ENCODE results near the gene KAT6B.
A peak's percentile ranks its signal among the peaks of the same experiment; 100 is the strongest.

KAT6B gene

DNA sequence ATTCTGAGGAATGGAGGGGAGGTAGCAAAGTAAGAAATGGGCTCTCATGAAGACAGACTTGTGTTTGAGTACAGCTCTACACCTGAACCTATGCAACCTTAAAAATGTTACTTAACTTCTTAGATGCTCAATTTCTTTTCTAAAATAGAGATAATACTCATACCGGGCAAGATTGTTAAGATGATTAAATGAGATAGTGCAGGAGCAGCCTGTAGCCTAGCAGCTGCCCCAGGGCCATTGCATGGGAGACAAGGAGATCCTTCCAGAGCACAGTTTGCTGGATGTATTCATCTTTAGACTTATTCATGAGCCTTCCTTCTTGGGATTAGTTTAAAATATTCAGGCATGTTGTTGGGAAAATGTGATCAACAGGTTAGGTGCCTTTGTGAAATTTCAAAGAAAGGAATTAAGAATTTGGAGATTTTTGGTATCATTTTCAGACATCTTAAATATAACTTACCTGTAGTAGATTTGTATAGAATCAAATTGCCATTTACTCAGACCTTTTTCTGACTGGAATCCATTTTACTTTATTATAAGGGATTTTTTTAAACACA lies 130.2 kb downstream of the KAT6B start:
- DNase-seq (ENCODE audit: low spot score) = no peak

DNA sequence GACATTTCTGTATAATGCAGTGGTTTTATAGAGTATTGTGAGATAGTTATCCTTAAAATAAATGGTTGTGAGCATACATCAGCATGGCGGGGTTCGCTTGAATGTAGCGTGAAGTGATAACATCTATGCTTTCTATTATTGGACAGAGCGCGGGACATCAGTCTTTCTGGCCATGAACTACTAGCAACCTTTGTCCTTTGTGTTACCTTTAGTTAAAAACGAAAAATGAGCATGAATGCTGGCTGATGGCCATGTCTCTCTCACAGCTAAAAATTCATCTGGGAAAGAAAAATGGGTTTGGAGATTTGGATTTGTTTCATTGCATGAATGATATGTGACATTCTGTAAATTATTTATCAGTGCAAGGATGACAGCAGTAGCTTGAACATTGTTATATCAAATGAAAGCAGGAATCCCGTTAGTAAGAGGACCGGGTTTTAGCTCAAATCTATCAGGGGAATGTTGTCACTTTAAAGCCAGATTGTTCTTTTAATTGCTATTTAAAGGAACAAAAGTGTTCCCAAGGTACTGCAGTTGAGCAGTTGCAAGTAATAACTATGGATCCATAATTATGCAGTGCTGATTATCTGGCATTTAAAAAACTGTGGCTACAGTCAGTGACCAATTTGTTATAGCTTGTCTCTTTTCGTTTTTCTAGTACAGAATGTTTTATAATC lies 131.0 kb downstream of the KAT6B start:
- DNase-seq (ENCODE audit: low spot score) = no peak

DNA sequence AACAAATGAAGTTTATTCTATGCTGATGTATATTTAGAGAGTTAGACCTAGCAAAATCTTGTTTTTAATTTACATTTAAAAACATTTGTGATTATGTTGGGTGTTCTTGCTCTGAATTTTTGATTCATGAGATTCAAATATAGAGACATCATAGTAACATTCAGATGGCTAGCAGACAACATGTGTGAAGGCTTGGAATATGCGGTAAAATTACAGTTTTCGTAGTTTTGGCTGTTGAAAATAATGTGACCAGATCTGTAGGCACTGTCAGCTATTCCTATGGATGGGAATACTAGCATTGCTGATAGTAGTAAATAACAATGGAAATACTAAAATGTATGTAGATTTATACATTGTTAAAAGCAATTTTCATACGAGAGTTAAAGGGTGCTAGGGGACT lies 131.9 kb downstream of the KAT6B start:
- no peak for DNase-seq (ENCODE audit: low spot score)

DNA sequence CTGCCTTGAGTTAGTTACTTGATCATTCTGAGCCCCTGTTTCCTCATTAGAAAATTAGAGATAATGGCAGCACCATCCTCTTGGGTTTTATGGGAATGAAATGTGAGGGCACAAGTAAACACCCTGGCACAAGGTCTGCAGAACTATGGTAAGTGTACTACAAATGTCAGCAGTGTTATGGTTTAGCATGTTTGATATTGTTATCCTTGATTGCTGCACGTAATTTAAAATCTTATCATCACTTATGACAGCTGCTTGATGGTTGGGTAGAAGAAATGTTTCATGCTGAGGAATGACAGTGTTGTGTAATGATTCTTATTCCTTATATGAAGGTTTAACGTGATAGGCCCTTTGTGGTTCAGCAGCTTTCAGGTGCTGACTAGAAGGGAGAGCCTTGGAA lies 134.3 kb downstream of the KAT6B start:
- no peak for DNase-seq (ENCODE audit: low spot score)

DNA sequence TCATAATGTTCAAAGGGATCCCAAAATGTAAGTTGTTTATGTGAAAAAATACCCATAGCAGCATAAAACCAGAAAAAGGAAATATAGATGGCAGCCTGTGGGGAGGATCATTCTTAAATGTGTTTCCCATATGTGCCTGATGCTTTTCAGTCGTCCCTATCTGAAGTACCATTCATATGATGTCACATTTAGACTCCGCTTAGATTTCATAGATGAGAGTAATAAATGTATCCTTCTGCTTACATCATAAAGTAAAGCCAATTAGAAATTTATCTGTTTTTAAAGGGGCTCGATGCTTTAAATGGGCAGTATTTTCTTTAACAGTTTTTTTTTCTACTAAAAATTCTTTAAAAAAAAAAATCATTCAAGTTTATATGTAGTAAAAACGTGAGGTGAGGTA lies 136.1 kb downstream of the KAT6B start:
- no peak for DNase-seq (ENCODE audit: low spot score)

DNA sequence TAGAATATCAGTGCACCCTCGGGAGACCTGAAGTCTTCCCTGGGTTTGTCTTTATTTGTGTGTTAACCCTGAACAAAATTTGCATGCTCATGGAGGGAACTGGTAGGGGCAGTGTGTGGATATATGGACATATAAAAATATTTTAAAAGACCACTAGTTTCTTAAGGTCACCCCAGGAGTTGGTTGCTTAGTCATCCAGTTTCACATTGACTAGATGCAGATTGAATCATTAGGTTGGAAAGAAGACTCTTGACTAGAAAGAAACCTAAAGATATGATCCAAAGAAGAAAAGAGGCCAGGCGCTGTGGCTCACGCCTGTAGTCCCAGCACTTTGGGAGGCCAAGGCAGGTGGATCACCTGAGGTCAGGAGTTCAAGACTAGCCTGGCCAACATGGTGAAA lies 137.1 kb downstream of the KAT6B start:
- no peak for DNase-seq (ENCODE audit: low spot score)

DNA sequence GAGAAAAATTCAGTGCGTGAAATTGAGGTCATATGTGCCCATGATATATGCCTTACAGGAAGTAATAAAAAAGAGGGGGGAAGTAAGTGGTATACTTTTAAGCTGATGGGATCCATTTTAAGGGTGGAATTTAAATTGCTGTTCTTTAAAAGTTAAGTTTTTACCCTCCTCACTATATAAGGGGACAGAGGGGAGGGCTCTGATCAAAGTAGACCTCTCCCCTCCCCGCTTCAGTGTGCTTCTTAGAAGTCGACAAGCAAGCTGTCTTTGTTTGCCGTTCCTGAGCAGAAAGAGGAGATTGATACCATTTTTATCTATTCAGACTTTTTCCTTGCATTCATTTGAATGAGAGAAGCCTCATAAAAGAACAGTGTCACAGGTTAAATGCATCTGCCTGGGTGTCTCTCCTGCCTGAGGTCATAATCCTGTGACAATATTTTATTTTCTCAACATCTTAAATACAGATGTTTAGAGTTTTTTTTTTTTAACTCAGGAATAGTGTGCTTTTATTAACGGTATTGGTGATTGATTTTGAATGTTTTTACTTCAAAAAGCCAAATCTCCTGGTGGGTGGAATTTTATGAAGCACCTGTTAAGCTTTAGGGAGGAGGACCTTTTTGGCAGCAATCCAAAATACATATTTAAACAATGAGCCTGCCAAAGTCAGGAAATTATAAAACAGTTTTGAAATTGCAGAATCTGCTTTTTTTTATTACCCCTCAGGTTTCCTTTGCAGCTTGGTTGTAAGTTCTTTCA lies 141.7 kb downstream of the KAT6B start:
- DNase-seq (ENCODE audit: low spot score) = no peak

DNA sequence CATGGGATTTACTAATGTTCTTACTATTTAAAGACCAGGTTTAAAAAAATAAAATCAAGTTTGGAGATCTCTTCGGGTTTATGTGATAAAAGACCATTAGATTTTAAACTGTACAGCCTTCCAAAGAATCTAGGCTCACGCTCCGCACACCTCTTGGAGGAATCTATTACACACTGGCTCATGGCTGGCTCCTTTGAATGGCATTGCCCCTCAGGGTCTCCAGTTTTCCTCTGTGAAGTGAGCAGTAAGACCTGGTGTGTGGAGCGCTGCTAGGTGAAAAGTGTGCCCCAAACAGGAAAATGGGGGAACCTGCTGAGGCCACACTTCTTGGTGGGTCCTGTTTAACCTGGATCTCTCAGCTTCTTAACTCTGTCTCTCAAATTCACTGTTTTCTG lies 142.3 kb downstream of the KAT6B start:
- no peak for DNase-seq (ENCODE audit: low spot score)

DNA sequence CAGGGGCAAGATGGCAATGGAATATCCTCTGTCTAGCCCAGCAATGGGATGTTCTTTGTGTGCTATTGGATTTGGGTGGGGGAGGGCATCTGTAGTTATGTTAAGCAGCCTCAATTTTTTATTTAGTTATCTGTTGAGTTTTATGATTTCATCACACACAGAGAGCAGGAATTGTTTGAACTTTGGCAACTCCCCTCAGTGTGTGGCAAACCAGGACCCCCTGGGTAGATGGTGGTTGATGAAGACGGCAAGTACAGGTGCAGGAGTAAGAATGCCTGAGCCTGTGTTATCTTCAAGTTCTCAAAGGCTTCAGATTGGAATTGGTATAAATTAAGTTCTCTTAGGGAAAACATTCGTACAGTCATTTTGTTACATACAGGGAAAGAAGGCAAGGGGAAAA lies 142.7 kb downstream of the KAT6B start:
- DNase-seq (ENCODE audit: low spot score) = no peak

DNA sequence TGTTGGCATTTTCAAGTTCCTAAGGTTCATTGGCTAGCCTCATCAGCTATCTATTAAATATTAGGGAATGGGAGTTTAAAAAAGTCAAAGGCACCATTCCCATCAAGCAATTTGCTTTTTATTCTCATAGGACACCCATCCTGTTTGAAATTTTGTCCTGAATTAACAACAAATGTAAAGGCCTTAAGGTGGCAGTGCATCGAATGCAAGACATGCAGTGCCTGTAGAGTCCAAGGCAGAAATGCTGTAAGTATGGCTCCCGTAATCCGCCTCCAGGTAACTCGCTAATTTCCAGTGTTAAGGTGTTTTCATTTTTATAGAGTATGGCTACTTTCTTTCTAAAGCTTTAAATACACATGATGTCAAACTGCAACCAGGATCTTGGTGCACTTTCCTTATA lies 143.1 kb downstream of the KAT6B start:
- DNase-seq (ENCODE audit: low spot score) = no peak

DNA sequence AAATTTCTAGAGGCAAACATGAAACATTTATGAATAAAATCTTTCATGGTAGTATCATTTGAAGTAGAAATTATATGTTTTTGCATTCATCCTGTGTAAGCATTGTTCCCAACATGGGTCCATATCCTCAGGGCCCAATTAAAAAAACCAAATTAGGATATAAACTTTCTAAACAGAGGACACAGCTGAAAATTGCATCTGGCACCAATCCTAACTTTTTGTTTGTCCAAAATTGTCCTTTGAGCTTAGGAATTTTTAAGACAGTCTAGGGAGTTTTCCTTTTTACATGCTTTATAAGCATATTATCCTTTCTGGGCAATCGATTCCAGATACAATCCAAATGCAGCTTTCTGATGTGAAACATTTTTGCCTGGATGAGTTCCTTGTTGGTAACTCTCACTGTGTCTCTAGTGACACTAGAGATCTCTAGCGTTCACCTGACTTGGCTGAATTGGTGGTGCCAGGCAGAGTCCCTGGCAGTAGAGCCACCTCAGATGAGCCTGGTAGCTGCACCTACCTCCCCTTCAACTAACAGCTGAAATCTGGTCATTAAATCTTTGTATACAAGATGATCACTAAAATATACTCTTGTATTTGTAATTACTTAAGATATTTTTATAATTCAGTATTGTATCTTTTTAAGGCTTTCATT lies 147.5 kb downstream of the KAT6B start:
- DNase-seq (ENCODE audit: low spot score) = no peak

DNA sequence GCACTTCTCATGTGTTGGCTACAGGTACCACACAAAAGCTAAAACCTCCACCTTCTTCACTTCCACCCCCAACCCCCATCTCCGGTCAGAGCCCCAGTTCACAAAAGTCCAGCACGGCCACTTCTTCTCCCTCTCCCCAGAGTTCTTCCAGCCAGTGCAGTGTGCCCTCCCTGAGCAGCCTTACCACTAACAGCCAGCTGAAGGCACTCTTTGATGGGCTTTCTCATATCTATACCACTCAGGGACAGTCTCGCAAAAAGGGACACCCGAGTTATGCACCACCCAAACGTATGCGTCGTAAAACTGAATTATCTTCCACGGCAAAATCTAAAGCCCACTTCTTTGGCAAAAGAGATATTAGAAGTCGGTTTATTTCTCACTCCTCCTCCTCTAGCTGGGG lies 149.4 kb downstream of the KAT6B start:
- DNase-seq (ENCODE audit: low spot score) = no peak

DNA sequence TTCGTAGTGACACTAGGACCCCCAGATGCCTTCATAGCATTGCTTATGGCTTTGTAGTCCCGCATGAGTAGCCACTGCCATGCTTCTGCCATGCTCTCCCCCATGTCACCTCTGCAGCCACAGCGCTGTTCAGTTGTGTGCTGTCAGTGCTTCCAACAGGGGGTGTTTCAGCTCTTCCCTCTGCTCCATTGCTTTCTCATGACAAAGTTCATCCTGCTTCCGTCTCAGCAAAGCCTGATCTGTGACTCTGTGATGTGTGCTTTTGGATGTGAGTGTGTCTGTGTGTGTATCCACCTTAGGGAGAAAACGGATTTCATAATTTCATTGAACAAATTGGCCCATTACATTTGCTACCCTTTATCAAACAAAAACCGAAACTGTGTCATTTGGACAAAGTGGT lies 150.2 kb downstream of the KAT6B start:
- no peak for DNase-seq (ENCODE audit: low spot score)

DNA sequence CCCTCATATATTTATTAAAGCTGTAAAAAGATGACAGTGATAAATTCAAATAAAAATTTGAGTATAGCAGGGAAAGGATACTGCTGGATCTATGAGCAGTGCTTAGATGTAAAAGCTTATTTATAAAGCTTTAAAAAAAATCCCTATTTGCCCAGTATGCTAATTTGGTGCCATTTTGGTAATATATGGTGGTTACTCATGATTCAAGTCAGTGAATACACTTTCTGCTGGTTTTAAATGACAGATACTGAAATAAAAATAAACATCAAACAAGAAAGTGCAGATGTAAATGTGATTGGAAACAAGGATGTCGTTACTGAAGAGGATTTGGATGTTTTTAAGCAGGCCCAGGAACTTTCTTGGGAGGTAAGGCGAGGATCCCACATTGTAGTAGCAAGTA lies 150.7 kb downstream of the KAT6B start:
- DNase-seq (ENCODE audit: low spot score) = no peak

DNA sequence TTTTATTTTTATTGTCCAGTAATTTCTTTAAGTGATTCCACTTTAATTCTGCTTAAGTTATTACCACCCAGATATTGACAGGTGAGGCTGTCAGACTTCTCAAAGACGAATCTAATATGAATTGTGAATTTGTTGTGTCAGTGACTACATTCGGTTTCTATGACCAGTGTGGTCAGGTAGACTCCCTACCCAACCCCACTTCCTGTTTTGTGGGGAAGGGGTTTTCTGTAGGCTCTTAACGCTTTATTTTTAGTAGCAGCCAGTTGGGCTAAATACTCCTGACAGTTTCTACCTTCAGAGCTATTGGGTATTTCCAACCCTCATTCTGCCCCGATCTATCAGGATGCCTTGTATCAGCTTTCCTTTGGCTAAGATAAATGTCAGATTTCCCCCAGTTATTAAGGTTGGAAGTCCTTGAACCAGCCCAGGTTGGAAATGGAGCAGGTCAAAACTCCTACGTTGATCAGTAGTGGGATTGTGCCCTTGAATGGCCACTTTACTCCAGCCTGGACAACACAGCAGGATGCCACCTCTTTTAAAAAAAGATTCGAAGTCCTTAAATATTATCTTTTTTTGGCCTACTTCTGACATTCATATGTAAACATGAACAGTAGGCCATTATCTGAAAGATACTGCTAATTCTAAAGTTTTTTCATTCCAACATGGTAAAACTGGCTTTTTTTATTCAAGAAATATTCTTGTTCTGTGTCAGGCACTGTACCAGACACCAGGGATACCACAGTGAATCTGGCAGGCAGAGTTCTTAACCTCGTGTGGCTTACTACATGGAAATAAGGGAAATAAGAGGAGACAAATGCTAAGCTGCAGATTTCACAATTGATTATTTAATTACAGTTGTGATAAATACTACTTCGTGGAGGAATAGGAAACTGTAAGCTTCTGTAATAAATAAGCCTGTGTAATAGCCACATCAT lies 151.8 kb downstream of the KAT6B start:
- no peak for DNase-seq (ENCODE audit: low spot score)

DNA sequence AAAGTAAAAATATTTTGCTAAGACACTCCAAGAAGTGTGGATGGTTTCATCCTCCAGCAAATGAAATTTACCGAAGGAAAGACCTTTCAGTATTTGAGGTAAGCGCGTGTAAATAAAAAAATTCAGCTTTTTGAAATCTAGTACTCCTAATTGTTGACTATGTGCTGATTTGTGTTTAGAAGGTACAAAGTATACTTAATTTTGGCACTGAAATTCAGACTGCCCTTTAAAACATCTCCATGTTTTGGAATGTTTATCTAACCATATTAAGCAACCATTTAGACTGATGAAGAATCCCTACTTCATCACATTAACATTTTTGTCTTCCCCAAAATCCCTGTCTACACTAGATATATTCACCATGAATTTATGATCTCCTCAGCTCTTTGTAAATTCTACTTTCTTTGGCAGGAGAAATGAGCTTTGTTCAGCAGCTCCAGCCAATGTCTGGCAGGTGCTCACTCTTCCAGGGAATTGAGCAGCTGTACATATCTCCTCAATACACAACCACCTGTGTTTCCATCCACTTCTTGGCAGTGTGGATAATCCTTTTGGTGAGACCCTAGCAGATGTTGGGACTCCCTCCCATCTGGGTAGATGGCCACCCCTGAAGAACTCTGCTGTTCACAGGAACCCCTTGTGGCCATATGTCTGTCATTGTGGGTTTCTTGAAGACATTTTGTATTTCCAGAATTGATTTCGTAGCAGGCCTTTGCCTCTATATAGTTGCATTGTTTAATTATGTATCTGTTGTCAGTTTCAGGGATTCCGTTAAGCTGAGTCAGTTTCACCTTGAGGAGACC lies 155.6 kb downstream of the KAT6B start:
- DNase-seq (ENCODE audit: low spot score) = no peak

DNA sequence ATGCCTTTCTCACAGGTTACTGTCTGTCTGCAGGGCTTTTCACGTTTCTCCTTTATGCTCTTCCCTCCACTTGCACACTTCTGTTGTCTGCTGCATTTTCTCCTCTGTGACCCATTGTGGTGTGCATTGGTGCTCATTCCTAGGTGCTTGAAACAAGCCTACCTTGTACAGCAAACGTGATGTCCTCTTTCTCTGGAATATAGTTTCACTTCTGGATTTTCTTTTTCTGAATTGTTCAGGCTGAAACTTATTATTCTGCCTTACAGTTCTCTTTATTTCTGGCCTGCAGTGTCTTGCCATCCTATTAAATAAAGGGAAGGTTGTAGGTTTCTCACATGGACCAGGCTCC lies 156.2 kb downstream of the KAT6B start:
- DNase-seq (ENCODE audit: low spot score) = no peak

DNA sequence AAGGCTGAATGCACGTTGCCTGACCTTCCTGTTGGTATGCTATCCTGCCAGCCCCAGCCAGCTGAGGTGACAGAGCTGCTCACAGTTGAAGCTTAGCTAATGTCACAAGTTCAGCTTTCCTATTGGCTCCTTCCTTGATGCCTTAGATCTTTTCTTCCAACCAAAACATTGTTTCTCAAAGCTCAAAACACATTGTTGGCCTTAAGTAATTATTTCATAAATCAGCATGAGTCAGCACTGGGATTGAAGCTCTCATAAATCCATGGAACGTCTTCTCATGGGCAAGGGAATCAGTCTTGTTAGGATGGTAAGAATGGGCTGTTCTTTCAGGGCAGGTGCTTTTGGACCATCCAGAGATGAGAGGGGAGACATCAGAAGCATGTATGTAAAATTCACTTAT lies 157.0 kb downstream of the KAT6B start:
- DNase-seq (ENCODE audit: low spot score) = no peak

DNA sequence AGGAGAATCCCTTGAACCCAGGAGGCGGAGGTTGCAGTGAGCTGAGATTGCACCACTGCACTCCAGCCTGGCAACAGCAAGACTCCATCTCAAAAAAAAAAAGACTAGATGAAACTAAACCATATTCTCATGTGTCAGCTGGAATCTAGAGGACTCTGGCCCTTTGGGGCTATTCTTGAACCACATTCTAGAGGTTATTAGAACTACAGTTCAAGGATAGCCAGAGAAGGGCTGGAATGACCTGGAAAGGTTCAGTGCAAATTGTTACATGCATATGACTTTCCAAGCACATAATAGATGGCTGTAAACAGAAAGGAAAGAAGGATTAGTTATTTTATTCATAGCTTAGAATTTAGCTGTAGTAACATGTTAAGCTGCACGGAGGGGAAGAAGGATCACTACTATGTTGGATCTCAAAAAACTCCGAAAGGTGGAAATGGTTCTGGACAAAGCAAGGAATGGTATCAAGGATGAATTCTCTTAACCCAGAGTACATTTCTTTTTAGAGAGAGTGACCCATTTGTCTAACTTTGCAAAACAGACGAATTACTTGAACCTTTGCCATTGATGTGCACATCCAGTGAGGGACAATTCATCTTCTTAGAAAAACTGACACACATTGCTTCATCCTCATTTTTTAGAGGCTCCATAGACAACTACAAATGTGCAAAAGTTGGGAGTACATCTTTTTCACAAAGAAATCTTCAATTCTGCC lies 161.1 kb downstream of the KAT6B start:
- DNase-seq (ENCODE audit: low spot score) = peak; percentile 38

DNA sequence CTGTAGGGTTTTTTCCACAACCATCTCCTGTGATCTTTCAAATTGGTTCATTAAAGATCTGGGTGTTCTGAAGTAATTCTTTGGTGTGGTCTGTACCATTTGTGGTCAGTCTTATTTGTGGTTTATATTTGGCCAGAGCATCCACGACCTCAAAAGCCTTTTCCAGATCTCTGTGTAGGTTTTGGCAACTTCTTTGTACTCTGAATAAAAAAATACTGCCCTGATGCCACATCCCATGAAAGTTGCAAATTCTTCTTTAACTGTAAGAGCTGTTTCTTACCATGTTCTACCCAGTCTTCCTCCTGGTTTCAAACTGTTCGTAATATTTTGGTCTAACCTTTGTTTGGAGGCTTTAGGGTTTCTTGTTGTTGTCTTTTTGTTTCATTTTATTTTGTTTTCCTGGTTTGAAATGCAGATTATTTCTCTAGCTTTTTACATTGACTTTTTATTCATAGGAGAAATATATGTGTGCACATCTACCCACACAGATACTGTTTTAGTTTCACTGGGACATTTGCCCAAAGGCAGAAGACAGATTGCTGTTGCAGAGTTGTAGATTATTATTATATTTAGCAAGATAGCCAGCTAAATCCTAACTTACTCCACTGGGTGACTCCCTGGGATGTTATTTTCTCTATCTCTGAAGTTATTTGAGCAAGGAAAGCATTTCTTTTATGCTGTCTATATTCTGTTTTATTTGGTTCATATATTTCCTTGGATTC lies 161.8 kb downstream of the KAT6B start:
- peak; percentile 40 for DNase-seq (ENCODE audit: low spot score)
